ENCODE results near the gene UNC5A.

The UNC5A gene

DNA sequence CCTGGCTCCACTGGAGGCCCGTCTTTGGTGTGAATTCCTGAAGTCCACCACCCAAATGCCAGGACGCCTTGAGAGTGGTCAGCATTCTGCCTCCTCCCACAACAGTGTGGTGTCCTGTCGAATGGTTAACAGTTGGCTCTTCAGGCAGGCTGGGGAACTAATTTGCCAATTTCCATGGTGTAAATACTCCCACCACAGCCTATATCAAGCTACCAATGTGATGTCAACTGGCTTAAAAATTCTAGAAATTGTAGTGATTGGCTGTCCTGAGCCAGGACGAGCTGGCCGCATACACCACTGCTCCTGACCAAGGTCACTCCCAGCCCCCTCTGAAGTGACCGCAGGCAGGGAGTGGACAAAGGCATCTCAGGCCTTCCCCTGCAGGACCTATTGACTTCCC, 11.1 kb downstream of the UNC5A start:
- no peak for DNase-seq

DNA sequence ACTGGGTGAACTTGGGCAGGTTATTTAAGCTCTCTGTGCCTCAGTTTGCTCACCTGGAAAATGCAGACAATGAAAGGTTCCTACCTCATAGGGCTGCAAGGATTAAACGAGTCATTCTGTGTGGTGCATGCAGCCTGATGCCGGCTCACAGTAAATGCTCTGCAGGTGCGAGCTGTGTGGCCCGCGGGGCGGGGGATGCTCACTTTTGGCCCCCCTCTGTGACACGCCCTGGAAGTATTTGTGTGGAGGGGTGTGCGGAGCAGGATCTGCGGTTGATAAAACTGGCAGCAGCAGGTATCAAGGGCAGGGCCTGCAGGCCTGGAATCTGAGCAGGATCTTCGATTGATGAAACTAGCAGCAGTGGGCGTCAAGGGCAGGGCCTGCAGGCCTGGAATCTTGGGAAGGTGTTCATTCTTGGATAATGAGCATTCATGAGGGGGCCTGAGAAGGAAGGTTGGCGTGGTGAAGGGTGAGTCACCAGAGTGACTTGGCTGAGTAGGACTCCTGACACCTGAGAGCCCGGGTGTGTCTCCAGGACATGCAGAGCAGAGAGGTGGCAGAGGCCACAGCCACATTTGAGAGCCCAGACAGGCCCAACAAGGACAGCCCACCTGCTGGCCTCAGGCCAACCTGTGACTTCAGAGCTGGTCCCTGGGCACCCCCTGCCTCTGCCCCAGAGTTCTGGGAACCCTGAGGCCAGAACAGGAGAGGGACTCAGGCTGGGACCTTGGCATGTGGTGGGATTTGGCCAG, 11.9 kb downstream of the UNC5A start:
- no peak for DNase-seq

DNA sequence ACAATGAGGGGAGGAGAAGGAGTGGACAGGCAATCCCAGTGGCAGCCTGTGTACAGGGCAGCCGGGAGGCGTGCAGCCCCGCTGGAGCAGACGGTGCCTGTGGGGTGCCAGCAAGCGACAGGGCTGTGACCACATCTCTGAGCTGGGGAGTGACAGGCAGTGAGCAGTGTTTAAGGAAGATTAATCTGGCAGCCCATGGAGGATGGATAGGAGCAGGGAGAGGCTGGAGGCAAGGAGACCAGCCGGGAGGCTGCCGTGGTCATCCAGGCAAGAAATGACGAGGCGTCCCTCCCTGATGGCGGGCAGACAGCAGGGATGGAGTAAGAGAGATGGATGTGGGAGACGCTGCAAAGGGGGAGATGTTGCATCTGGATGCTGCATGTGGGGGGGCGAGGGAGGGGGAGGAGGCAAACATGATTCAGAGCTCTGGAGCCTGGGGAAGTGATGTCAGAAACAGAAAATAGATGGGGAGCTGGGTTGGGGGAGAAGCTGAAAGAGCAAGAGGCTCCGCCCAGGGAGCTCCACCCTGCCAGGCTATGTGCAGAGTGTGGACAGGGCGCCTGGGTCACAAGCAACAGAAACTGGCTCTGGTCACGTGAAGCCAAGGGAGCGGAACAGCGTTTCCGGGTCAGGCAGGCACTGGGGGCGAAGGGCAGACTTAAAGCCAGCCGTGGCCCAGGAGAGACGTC, 12.6 kb downstream of the UNC5A start:
- DNase-seq = no peak

DNA sequence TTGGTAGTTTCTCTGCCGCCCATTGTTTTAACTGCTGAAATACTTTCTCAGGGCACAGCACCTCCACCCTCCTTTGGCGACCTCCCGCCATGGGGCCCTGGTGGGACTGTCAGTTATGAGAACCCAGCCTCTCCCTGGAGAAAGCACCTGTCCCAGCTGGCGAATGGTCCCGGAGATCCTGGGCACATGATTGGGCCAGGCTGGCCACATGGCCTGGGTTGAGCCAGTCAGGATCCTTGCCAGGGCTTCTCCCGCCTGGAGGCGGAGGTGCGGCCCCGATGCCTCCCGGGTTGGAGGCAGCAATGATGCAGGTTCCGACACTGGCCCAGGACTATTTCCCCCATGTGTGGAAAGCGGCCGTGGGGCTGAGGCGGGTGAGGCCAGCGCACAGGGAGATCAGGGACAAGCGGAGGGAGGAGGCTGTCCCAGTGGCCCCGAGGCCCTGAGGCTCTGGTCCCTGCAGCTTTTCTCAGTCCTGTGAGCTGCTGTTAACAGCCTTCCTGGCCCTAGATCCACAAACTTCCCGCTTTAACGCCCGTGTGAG, 13.6 kb downstream of the UNC5A start:
- no peak for DNase-seq

DNA sequence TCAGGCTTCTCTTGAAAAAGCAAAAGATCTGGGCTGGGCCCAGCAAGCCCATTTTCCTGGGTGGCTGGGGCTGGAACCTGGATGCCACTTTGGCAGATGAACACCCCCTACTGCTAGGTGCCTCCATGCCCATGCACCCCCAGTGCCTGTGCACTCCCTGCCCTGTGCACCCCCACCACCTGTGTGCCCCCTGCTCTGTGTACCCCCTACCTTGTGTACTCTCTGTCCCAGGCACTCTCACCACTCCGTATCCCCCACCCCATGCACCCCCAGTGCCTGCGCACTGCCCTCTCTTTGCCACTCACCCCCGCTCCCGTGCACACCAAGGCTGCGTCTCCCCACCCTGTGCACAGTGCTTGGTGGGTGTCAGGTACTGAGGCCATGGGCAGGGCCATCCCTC, 14.2 kb downstream of the UNC5A start:
- DNase-seq = no peak

DNA sequence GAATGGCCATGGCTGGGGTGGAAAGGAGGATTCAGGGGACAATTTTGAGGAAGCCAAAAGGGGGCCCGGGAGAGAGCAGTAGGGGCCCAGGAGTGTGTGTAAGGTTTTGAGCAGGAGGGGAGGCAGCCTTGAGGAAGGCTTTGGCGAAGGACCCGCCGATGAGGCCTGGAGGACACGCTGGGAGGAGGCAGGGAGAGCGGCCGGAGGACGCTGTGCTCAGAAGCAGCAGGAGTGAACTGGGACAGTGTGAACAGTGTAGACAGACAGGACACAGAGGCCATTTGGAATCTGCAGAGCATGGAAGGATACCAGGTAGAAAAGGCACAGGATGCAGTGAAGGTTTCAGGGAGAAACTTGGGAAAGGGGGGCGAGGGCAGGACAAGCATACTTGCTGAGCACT, 14.9 kb downstream of the UNC5A start:
- DNase-seq = no peak

DNA sequence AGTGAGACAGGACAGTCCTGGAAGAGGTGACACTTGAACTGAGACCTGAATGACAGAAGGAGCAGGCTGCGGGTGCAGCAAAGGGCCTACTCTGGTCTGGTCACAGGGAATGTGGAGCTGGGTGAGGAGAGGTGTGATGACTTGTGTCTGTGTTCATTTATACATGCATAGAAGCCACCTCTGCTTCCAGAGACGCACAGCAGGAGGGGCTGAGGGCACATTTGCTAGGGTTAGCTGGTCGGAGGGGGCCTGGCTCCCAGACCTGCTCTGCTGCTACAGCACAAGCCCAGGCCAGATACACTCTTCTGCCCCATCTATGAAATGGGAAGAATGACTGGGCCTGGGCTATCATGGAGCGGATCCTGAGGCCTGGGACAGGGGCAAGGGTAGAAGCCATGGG, 15.6 kb downstream of the UNC5A start:
- DNase-seq = no peak

DNA sequence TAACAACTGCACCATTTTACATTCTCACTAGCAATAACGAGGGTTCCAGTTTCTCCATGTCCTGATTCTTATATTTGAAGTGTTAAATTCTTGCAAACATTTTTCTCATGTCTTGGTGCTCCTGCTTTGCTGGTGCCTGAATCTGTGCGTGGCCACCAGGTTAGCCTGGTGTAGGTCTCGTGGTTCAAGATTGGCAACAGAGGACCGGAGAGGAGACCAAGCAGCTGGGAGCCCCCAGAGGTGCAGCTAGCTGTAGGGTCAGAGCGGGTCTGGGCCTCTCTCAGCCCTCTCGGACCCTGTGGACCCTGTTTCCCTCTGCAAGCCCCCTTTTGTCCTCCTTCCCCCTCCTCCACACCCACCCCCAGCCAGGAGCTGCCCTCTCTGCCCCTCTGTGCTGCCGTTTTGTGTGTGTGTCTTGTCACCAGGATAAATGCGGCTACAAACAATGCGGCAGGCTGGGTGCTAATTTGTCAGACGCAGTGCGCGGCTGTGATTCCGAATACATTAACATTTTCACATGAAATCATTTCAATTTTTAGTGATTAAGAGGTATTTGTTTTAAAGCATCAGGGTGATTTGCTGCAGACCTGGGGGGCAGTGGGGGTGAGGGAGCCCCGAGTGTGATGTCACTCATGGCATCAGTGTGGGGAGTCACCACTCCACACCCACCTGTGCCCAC, 17.5 kb downstream of the UNC5A start:
- no peak for DNase-seq

DNA sequence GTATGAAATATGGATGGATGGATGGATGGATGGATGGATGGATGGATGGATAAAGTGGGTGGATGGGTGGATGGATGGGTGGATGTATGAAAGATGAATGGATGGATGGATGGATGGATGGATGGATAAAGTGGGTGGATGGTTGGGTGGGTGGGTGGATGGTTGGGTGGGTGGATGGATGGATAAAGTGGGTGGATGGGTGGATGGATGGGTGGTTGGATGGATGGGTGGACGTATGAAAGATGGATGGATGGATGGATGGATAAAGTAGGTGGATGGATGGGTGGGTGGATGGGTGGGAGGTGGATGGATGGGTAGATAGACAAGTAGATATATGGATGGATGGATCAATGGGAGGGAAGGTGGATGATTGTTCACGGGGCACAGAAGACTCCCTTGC, 19.0 kb downstream of the UNC5A start:
- DNase-seq = no peak

DNA sequence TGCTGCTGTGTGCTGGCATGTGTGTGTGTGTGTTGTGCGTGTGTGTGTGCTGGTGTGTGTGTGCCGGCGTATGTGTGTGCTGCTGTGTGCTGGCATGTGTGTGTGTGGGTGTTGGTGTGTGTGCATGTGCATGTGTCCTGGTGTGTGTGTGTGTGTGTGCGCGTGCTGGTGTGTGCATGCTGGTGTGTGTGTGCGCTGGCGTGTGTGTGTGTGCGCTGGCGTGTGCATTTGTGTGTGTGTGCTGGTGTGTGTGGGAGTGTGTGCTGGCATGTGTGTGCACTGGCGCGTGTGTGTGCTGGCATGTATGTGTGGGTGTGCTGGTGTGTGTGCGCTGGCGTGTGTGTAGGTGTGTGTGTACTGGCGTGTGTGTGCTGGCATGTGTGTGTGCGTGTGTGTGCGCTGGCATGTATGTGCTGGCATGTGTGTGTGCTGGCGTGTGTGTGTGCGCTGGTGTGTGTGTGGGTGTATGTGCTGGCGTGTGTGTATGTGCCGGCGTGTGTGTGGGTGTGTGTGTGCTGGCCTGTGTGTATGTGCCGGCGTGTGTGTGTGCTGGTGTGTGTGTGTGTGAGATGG, 20.1 kb downstream of the UNC5A start:
- no peak for DNase-seq

DNA sequence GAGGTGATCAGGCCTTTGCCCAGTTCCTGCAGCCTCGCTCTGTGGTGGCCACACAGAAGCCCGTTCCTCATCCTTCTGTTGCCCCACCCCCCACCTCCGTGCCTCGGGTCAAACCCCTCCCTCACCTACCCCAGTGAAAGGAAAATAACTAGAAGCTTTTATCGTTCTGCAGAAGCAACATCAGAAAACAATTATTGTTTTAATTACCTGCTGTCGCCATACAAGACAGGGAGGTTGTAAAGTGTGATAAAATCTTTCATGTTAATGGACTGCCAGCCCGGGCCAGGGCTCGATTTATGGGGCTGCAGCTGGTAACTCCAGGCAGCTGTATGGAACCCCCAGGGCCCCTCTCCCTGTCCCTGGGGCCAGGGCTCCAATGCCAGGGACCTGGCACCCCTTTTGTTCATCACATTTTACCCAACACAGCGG, 20.6 kb downstream of the UNC5A start:
- no peak for DNase-seq

DNA sequence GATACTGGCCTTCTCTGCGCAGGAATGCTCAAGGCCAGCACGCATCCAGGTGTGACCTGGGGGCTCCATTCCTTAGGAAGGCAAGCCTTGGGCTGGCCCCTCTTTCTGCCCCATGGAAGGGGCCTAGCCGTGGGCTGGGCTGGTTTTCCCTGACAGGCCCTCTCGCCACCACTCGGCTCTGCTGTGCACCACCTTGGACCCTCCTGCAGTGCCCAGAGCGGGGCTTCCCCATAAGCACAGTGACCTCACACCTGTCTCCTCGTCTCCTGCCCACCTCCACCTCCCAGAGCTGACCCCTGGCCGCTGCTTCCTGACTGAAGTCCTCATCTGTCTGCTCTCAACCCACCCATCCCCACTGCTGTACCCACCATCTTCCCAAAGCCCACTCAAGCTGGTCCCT, 21.1 kb downstream of the UNC5A start:
- no peak for DNase-seq

DNA sequence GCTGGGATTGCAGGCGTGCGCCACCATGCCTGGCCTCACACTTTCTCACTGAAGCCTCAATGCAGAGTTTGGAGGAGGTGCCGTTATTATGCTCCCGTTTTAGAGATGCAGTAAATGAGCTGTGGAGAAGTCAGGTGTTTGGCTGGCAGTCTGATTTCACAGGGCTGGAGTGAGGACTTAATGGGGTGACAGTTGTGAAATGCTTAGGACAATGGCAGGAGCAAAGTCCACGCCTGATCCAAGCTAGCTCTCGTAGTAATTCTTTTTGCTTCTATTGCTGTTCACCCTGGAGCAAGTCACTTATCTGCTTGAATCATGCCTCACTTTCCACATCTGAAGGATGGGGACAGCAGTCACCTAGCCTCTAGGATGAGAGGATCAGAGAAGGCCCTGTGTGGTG, 21.8 kb downstream of the UNC5A start:
- no peak for DNase-seq

DNA sequence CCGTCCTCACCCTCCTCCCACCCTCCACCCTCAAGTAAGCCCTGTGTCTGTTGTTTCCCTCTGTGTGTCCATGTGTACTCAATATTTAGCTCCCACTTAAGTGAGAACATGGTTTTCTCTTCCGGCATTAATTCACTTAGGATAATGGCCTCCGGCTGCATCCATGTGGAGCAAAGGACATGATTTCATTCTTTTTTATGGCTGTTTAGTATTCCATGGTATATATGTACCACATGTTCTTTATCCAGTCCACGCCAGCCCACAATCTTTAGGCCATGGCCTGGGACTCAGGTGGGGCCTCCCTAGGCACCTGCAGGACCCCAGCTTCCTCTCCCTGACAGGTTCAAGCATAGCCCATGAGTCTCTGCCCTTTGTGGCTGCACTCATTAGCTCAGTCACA, 22.9 kb downstream of the UNC5A start:
- no peak for DNase-seq

DNA sequence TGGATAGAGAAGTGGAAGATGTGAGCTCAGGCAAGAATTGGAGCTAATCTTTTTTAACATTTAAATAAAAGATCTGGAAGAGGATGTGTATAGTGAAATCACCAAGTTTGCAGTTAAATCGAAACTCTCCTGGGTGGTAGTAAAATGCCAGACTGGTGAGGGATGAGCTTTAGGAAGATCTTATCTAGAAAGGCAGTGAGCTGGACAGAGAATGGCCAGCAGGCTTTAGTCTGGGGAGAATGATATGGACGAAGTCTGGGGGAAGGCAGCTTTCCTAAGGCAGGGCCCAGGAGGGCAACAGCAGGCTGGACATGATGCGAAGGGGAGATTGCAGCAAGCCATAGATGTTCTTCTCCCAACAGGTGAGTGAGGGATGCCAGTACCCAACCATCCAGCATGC, 25.6 kb downstream of the UNC5A start:
- no peak for DNase-seq

DNA sequence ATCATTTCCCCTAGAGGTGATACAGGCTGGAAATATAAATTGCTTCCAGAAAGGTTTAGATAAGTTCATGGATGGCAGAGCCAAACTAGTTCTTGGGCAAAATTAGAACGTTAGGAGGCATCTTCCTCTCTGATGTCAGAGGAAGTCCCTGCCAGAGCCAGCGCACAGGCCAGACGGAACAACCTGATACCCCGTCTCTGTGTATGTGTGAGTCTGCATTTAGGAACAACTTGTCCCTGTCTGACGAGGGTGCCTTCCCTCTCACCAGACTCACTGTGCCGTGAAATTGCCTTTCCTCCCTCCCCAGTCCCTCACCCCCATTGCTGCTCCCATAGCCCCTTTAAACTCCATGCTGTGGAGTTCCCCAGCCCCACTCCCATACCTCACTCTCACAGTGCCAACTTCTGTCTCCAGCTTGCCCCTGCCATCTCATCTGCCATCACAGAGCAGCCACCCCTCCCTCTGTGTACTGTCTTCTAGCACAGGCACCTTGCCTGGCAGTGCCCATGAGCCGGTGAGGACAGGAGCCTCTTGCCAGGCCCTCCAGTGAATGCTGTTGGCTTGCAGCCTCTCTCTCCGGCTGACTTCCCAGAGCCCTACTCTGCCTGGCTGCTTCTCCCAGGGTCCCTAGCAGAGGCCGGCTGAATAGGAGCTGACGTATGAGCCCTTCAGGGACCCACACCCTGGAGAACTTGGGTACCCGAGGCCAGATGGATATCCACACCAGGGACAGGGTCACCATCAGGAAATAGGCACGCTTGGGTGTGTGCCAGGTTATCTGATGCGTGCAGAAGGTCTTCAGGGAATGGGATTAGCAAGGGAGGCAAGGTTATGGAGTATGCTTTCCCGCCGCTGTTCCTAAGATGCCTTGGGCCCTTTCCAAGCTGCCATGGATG, 26.7 kb downstream of the UNC5A start:
- DNase-seq = no peak

DNA sequence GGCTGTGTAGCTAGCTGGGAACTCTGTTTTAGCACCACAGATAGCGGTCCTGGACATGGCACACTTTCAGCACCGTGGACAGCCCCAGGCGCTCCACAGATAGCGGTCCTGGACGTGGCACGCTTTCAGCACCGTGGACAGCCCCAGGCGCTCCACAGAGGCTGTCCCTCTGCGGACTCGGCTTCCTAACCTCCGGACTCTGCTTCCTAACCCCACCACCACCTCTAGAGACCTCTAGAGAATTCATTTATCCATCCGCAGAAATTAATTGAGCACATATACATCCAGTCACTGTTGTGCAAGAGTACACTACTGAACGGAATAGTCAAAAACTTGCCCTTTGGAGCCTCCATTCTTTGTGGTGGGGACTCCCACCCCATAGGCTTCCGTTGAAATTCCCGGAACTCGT, 27.4 kb downstream of the UNC5A start:
- DNase-seq = peak; percentile 85

DNA sequence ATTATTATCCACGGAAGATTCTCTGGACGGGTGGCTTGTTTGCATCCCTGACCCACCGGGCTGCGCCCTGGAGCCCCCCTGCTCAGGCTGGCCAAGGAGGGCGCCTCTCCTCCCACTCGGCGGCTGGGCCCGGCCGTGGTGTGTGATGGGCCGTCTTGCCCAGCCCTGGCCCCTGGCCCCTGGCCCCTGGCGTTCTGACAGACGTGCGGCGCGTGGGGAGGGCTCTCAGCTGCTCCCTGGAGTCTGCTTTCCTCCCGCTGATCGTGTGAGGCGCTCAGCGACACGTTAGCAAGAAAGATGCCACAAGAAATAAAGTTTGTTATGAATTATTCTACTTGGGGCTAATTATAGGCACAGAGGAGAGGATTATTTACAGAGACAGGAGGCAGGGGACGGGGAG, 33.3 kb downstream of the UNC5A start:
- no peak for DNase-seq

DNA sequence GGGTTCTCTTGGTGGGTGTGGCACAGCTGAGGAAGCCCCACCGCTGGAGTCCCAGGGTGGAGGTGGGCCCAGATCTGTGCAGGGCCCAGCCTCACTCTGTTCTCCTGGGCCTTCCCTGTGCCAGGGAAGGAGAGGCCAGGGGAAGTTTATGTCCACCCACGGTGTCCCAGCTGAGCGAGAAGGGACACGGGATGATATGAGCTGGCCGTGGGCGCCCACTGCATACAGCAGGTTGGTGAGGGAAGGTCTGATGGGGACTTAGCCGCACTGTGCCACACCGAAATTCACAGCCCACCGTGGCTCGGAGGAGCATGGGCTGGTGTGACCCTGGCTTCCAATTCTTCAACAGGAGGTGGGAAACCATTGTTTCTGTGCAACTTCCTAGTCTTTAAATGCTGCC, 33.9 kb downstream of the UNC5A start:
- no peak for DNase-seq

DNA sequence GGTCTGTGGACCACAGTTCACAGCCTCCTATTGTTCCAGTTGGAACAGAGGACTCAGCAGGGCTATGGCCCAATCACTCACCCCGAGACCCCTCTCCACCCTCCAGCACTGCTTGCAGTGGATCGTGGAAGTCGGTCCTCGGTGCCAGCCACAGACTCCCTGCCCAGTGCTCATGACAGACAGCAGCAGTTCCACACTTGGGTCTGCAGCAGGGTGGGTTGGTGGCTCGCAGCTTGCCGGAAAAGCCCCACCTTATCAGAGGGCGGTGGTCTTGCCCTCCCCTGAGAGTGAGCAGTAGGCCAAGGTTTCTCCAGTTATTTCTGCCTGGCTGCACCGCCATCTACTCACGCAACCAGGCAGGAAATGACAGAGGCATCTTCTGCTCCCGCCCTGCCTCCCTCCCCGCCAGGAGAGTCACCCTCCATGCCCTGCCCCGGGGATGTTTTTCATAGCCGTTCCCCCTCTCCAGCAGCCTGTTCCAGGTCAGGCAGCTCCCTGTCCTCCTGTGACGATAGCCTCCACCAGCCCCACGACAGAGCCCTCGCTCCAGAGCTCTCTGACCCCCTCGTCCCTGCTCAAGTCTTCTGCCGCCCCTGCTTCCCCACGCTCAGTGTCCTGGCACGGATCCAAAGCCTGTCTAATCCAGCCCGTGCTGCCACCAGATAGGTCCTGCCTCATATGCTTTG, 34.5 kb downstream of the UNC5A start:
- peak; percentile 8 for DNase-seq

DNA sequence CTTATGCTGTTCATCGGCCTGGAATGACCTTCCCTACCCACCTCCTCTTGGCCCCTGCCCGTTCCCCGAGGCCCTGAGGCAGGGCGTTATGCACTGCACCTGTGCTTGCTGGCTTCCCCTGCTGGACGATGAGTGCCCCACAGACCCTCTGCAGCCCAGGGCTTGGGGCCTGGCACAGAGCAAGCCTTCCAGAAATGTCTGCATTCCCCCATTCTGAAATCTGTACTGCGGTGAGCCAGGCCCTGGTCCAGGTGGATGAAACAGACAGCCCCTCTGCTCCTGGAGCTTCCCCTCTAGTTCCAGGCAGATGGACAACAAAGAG, 35.0 kb downstream of the UNC5A start:
- DNase-seq = no peak

Data from fibroblast of skin of back (primary cell).